ENCODE results near the gene SELENBP1.

The SELENBP1 gene

DNA sequence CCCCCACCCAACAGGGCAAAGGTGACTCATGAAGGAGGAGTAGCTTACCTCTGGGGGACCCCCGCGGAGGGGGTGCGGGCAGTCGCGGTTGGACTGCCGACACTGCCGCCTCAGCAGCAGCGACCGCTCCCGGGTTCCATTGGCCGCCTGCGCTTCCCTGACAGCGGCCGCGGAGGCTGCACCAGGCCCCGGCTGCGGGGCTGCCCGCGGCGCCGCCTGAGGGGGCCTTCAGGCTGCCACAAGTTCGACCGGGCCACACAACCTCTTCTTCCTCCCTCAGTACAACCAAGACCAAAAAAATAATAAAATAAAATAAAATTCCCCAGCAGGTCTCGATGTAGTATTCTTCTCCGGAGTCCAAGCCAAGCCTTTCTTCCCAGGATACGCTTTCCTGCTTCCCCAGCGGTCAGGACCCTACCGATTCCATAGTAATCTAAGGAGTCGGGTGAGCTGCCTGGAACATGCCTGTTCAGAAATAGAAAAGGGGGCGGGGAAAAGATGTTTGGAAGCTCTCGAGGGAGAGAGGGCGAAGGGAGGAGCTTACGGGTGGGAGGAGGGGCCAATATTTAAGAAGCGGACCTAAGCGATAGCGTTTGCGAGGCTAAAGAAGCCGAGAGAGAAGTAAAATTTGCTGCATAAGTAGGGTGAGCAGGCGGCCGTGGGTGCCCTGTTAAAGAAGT, 45.1 kb downstream of the SELENBP1 start, which contains the start of gene PI4KB:
Gene PI4KB, minus strand, starts transcription at position 194 of the 680 bp plus-strand sequence. CDS start 10,935 bp downstream, outside the sequence.
- H3K4me3 ChIP-seq (ENCODE audit: low read depth, low read length), result peak within 1 kb of the TSS; percentile 93
- no peak for TF ChIP-seq CTCF (IDR thresholded peaks at IDR 0.05; ENCODE audit: low read depth, low read length, missing control alignments)
- DNase-seq (ENCODE audit: low read depth), result peak; percentile 93

- H3K4me3 ChIP-seq (ENCODE audit: low read depth, low read length), result peak overlapping the region; percentile 93
- DNase-seq (ENCODE audit: low read depth), result peak; percentile 43
- no peak for TF ChIP-seq CTCF (IDR thresholded peaks at IDR 0.05; ENCODE audit: low read depth, low read length, missing control alignments)
Observed at GRCh38 chr1:151326619-151327222, 45.8 kb downstream of the SELENBP1 start.

- H3K4me3 ChIP-seq (ENCODE audit: low read depth, low read length), result peak overlapping the region; percentile 93
- no peak for DNase-seq (ENCODE audit: low read depth)
- TF ChIP-seq CTCF (IDR thresholded peaks at IDR 0.05; ENCODE audit: low read depth, low read length, missing control alignments), result no peak
Observed at GRCh38 chr1:151325646-151326429, 46.7 kb downstream of the SELENBP1 start.

- DNase-seq (ENCODE audit: low read depth), result no peak
- TF ChIP-seq CTCF (IDR thresholded peaks at IDR 0.05; ENCODE audit: low read depth, low read length, missing control alignments), result no peak
- H3K4me3 ChIP-seq (ENCODE audit: low read depth, low read length), result no peak overlapping the region; the same call in 1 of the 2 replicates
Observed at GRCh38 chr1:151325231-151325630, 47.3 kb downstream of the SELENBP1 start.

- H3K4me3 ChIP-seq (ENCODE audit: low read depth, low read length), result no peak overlapping the region
- TF ChIP-seq CTCF (IDR thresholded peaks at IDR 0.05; ENCODE audit: low read depth, low read length, missing control alignments), result no peak
- no peak for DNase-seq (ENCODE audit: low read depth)
Observed at GRCh38 chr1:151324390-151324930, 48.0 kb downstream of the SELENBP1 start.

DNA sequence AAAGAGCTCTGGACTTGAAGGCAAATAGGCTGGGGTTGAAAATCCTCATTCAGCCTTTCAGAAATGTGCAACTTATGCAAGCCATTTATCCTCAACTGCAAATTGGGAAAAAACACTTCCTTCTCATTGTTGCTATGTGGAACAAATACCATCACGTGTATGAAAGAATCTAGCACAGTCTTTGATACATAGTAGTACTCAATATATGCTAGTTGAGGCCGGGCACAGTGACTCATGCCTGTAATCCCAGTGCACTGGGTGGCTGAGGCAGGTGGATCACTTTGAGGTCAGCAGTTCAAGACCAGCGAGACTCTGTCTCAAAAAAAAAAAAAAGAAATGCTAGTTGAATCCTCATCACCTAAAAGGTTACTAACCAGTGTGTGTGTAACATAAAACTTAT, 53.5 kb downstream of the SELENBP1 start:
- no peak for DNase-seq (ENCODE audit: low read depth)
- no peak for TF ChIP-seq CTCF (IDR thresholded peaks at IDR 0.05; ENCODE audit: low read depth, low read length, missing control alignments)
- no peak overlapping the region for H3K4me3 ChIP-seq (ENCODE audit: low read depth, low read length)
